HG03521 (cell line): ENCODE results near the gene APBA2.
"Not testable (repeated sequence)": the region's sequence is repeated elsewhere in the genome, so short reads cannot be mapped to it uniquely, and the experiment has no call there.

ENCODE experiments used
- ATAC-seq: cut with Tn5 transposase; IDR thresholded peaks from one replicate; pipeline ENCODE4 v1.9.1; 2021; ENCODE audit warnings: mild to moderate bottlenecking, moderate library complexity; ENCODE audit not compliant: unreplicated experiment

APBA2 gene

DNA sequence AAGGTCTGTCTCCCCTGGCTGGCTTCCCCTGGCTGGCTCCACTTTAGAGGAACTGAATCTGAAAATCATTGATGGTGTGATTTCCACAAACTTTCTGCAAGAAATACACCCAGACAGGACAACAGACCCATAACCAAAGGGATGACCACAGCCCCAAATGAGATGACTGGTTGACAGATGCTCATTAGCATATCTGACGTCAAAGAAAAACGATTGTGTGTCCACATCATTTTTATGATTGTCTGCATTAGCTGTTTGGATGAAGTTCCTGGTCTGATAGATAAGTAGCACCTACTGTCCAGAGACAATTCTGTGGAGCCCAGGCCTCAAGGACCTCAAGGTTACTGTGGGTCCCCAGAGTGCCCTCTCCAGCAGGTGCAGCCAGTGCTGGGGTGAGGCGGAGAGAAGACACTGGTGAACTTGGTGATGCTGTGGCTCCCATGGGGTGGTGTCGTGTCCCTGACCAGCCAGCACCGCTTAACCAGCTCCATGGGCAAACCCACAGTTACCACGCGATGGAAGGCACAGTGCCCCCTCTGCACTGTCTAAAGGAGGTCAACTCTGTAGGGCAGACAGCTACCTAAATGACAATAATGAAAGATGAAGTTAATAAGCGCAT is 256.5 kb downstream of the APBA2 start:
- ATAC-seq, result no peak

DNA sequence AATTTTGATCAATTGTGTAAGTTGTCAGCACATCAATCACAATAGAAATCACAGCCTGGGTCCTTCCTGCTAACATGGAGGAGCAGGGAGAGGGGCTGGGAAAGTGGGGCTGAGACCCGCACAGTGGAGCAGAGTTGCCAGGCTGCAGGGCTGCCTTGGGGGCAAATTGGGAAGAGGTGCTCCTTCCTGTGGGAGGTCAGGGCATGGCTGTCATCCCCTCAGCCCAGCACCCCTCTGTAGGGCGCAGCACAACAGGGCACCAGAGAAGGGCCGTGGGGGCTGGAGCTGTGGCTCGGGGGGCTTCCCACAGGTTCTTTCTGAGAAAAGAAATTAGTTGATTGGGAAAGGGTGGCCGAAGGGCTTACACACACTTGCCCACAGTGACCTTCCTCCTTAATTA is 257.5 kb downstream of the APBA2 start:
- ATAC-seq, result no peak

GRCh38 chr15:29143909-29144635 is 258.3 kb downstream of the APBA2 start:
- no peak for ATAC-seq

DNA sequence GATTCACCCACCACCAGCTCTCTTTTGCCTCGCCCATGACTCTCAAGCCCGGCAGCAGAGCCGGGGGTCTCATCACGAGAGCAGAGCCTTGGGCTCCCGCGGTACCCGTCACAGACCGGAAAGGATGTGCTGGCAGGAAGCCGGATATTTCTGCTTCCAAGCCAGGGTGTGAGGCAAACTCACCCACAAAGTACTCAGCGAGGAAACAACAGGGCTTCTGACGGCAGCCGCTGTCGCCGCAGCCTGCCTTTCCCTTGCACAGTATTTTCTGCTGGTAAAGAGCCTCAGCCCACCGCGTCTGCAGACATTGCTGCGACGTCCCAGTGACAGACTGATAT is 263.9 kb downstream of the APBA2 start:
- ATAC-seq, result no peak

DNA sequence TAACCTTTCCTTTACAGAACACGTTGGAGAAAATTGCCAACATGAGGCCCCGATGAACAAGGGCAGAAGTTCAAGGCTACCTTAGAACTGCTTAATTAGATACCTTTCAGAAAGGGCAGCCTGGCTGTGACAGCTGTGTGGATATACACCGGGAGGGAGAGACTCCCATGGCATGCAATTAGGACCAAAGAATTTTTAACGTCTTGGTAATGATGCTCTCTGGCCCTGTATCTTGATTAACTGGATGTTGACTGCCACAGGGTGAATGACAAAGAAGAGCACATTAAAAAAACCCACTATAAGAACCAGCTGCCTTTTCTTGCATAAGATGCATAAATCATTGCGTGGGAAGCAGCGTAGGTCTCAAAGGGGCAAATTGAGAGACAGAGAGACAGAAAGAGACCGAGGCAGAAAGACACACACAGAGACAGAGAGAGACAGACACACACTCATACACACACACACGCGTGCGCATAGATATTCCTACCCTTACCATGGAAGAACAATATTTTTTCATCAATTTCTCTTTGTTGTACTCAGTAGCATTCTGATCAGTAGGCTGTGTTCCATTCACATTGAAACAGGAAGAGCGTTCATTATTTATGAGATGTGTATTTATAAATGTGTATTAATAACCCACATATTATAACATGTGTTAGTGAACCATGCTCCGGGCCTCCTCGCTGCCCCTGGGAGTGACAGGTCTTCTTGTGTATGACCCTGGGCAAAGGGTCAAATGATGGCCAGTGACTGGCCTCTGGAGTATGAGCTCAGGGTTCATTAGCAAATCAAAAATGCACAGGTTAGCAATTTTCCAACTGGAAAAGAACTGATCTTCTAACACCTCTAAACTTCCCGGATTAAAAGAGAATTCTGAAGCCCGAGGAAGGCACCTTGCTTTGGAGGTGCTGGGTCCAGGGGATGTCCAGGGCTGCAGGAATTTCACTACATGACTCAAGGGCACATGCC is 265.0 kb downstream of the APBA2 start:
- no peak for ATAC-seq

DNA sequence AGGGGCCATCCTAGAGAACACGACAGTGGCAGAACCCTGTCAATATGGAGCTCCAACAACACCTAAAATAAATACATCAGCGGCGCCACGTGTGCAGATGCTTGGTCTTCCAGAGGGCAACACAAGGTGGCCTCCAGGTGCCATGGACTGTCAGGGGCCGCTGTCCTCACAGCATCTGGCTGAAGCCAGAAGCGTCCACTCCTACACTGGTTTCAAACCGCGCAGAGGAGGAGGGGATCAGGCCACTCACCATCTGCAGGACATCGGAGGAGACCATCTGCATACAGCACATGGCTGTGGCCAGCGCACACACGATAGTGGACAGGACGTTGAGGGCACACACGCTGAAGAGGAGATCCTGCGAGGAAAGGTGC is 265.7 kb downstream of the APBA2 start:
- no peak for ATAC-seq

- no peak for ATAC-seq
Observed at GRCh38 chr15:29156521-29156920, 270.7 kb downstream of the APBA2 start.

DNA sequence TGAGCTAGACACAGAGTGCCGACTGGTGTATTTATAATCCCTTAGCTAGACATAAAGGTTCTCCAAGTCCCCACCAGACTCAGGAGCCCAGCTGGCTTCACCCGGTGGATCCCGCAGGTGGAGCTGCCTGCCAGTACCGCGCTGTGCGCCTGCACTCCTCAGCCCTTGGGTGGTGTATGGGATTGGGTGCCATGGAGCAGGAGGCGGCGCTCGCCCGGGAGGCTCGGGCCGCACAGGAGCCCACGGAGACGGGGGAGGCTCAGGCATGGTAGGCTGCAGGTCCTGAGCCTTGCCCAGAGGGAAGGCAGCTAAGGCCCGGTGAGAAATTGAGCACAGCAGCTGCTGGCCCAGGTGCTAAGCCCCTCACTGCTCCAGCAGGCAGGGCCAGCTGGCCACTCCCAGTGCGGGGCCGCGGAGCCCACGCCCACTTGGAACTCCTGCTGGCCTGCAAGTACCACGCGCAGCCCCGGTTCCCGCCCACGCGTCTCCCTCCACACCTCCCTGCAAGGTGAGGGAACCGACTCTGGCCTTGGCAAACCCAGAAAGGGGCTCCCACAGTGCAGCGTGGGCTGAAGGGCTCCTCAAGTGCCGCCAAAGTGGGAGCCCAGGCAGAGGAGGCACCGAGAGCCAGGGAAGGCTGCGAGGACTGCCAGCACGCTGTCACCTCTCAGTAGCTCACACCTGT is 274.1 kb downstream of the APBA2 start:
- ATAC-seq, result no peak

GRCh38 chr15:29162411-29162810 is 276.6 kb downstream of the APBA2 start:
- no peak for ATAC-seq

GRCh38 chr15:29167122-29167521 is 281.3 kb downstream of the APBA2 start:
- ATAC-seq, result not testable (repeated sequence)
